K562 treated with DMSO at 1 percent for 48 hours (cell line): ENCODE results near the gene ZPBP. TPM values are rescaled to one million over a fixed set of nuclear protein-coding genes. Genes with fewer than 3 reads are reported as not detected.

Experiments
- total RNA-seq: library from RNA; unstranded; fragments of 300-600 nt; gene quantifications from 2 replicates; pipeline ENCODE4 v1.2.3, GENCODE V29; 2022; ENCODE audit warnings: low replicate concordance; ENCODE audit errors: extremely low read depth

Gene ZPBP, protein sequence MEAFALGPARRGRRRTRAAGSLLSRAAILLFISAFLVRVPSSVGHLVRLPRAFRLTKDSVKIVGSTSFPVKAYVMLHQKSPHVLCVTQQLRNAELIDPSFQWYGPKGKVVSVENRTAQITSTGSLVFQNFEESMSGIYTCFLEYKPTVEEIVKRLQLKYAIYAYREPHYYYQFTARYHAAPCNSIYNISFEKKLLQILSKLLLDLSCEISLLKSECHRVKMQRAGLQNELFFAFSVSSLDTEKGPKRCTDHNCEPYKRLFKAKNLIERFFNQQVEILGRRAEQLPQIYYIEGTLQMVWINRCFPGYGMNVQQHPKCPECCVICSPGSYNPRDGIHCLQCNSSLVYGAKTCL
- not detected in 2 replicates for total RNA-seq

DNA sequence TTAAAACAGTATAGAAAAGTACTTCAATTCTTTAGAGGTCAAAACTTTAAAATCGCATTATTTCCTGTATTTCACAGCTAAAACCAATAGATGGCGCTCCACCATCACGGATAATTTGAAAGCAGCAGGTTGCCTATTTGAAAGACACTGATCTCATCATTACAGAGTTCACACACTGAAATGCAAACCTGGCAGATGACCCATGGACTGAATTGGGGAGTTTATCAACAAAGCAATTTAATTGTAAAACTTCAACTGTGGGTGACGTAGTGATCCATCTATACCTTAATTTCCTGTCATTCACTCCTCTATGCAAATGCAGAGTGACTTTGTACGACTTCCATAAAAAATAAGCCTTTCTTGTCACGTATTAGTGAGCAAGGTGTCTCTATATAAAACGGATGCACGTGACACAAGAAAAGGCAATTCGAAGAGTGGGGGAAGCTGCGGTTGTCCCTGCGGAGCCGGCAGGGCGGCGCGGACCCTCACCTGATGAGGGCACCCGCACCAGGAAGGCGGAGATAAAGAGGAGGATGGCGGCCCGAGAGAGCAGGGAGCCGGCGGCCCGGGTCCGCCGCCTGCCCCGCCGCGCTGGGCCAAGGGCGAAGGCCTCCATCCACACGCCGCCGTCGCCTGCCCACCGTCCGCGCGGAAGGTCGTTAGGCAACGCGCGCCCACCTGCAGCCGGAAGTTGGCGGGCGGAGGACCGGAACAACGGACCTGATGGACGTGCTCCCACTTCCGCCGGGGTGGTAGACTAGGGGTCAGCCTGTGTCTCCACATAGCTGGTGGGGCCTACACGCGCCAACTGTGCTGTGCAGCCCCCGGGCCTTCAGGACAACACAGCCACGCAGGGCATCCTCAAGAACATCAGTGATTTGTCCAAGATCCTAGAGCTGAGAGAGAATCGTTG lies at the start of gene ZPBP:
Gene ZPBP (minus strand): TSS at position 668 of the 913 bp plus-strand sequence. CDS start 52 bp downstream, at position 616.

Other genes with a start within 250 kb of the ZPBP start
- gene IKZF1, start 211.5 kb upstream of the ZPBP start, total RNA-seq = not detected in 2 replicates